ENCODE results near the gene FAM120A. TPM values are rescaled to one million over a fixed set of nuclear protein-coding genes. Genes with fewer than 3 reads are reported as not detected.

FAM120A gene
- total and polyA plus RNA-seq, 9 of the 15 experiments (the other 6 are each of a cell fraction or from before 2014, with no cell fraction given) = 8.7 to 71.0 (median 42.2) TPM

GRCh38 chr9:93475856-93476255 is 24.4 kb downstream of the FAM120A start (continued):
- no peak for TF ChIP-seq ELK3 (CRISPR knock-in tag; IDR thresholded peaks at IDR 0.05)
- TF ChIP-seq ZNF277 (CRISPR knock-in tag; IDR thresholded peaks at IDR 0.05; ENCODE audit: borderline replicate concordance) = no peak
- TF ChIP-seq ATF2 (CRISPR knock-in tag; IDR thresholded peaks at IDR 0.05) = no peak
- no peak for TF ChIP-seq TAF7 (tag; IDR thresholded peaks at IDR 0.05)
- no peak for TF ChIP-seq ZNF318 (IDR thresholded peaks at IDR 0.05; ENCODE audit: borderline replicate concordance in 1 of 2, low read depth in 1 of 2)
- TF ChIP-seq CREB3L1 (IDR thresholded peaks at IDR 0.05; ENCODE audit: borderline replicate concordance, low read depth) = no peak
- TF ChIP-seq NR3C1 (CRISPR knock-in tag; IDR thresholded peaks at IDR 0.05) = no peak
